GM10248 (cell line): ENCODE data around the gene C1R.
A peak's percentile ranks its signal among the peaks of the same experiment; 100 is the strongest.
"Not testable (repeated sequence)": the region's sequence is repeated elsewhere in the genome, so short reads cannot be mapped to it uniquely, and the experiment has no call there.

ENCODE experiments used
- CTCF ChIA-PET: fragments of 300-600 bp; sonication (Branson Sonifier 250); formaldehyde crosslinking; extraction: SDS; loops from one replicate; lab custom pipeline; 2021; ENCODE audit warnings: antibody characterized with exemption; lab: Yijun Ruan, JAX
- POLR2A ChIA-PET: fragments of 350-650 bp; sonication (Branson Sonifier 250); formaldehyde crosslinking; extraction: SDS; loops from one replicate; lab custom pipeline; 2020; ENCODE audit warnings: antibody characterized with exemption; lab: Yijun Ruan, JAX
- DNase-seq: peaks from one replicate; pipeline ENCODE4 v3.0.0; 2012; ENCODE audit errors: extremely low spot score
- TF ChIP-seq, protein P1 (sequence below): IDR thresholded peaks from 2 replicates; pipeline ENCODE4 v1.5.1; 2012; ENCODE audit warnings: mild to moderate bottlenecking, low read depth; ENCODE audit errors: extremely low read depth, missing control alignments, control extremely low read depth

Gene C1R

DNA sequence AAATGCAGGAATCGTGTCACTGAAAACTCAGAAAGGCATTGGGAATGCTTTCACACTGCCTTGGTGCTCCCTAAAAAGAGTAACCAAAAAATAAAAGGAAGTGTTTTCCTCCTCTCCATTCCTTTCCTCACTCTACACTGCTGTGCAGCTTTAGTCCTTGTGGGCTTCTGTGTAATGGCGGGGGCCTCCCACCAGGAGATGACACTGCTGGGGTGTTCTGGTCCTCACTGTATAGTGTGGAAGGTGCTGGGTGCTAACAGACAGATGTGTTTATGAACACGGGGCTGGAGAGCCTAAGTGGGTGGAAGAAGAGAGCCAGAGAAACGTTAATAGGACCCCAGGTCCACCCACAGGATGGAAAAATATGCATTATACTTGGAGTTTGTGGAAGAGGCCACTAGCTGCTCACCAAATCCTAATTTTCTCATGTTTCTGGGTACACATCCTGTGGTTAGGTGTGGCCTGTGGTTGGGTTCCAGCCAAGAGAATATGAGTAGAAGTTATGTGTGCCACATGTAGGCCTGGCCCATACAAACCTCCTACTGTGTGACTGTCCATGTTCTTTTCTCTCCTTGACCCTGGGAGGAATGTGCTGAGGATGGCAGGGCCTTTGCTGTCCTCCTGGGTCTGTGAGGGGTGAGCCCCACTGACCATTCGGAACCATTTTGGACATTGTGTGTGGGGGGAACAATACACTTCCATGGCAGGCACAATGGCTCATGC is 45.7 kb downstream of the C1R start:
- ChIA-PET CTCF (no interaction called here), POLR2A (no interaction called here)
- no peak for DNase-seq
- TF ChIP-seq, protein P1, sequence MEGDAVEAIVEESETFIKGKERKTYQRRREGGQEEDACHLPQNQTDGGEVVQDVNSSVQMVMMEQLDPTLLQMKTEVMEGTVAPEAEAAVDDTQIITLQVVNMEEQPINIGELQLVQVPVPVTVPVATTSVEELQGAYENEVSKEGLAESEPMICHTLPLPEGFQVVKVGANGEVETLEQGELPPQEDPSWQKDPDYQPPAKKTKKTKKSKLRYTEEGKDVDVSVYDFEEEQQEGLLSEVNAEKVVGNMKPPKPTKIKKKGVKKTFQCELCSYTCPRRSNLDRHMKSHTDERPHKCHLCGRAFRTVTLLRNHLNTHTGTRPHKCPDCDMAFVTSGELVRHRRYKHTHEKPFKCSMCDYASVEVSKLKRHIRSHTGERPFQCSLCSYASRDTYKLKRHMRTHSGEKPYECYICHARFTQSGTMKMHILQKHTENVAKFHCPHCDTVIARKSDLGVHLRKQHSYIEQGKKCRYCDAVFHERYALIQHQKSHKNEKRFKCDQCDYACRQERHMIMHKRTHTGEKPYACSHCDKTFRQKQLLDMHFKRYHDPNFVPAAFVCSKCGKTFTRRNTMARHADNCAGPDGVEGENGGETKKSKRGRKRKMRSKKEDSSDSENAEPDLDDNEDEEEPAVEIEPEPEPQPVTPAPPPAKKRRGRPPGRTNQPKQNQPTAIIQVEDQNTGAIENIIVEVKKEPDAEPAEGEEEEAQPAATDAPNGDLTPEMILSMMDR, result no peak

DNA sequence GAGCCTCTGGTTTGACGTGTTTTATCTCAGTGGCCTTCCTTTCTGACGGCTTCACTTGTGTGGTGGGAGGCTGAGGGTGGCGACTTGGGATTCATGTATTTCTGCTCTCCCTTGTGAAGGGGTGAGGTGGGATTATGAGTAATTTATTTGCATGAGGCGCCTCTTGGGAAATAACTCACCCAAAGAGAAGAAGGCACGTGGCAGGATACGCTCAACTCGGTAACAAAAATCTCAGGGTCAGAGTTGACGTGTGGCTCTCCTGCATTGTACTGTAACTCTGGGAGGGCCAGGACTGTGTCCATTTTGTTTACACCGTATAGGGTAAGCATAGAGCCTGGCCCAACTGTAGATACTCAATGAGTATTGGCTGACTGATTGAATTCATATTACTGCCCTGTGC is 46.3 kb downstream of the C1R start:
- CTCF ChIA-PET, result no interaction called here

DNA sequence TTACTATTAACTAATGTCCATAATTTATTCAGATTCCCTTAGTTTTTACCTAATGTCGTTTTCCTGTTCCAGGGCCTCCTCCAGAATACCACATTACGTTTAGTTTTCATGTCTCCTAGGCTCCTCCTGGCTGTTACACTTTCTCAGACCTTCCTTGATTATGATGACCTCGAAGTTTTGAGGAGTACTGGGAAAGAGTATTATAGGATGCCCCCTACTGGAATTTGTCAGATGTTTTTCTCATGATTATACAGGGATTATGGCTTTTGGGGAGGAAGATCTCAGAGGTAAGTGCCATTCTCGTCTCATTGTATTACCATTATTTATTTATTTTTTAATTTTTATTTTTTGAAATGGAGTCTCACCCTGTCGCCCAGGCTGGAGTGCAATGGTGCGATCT is 49.4 kb downstream of the C1R start:
- DNase-seq, result no peak
- ChIA-PET POLR2A (no interaction called here), CTCF (interaction anchor here (1.1 kb wide), 1 partner anchor 25 kb away, joined by 4 read pairs; the partner anchor contains the start of gene LPCAT3)
- TF ChIP-seq, protein P1, result peak; percentile 15

More for the DNA sequence above, 46.3 kb downstream of the C1R start:
- DNase-seq, result no peak
- POLR2A ChIA-PET, result no interaction called here
- TF ChIP-seq, protein P1, result no peak

DNA sequence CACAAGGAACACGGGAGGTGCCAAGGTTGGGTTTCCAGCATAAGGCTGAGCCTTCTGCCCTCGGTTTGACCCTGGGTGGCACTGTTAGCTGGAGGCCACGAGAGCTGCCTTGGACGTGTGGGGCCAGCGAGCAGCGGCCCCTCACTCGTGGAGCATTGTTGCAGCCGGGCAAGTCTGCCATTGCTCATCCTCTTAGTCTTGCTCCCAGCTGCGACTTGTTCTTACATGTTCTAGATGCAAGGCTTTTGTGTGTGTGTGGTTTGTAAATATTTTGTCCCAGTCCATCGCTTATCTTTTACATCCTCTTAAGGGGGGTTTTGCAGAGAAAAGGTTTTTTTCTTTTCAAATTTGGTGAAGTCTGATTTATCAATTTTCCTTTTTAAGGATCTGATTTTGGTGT is 52.8 kb downstream of the C1R start:
- POLR2A ChIA-PET, result no interaction called here
- TF ChIP-seq, protein P1, result no peak
- DNase-seq, result no peak
- CTCF ChIA-PET, result no interaction called here

DNA sequence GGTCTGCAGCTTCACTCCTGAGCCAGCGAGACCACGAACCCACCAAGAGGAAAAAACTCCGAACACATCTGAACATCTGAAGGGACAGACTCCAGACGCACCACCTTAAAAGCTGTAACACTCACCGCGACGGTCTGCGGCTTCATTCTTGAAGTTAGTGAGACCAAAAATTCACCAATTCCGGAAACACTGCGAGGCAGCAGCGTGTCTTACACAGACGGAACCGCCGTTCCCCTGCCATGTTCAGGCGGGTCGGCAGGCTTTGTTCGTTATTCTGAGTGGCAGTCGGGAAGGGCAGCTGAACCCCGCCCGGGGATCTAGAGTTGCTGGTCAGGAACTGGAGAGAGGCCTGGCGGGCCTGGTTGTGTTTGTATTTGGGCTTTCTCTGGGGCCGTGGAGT is 53.7 kb downstream of the C1R start:
- DNase-seq, result no peak
- POLR2A ChIA-PET, result no interaction called here
- CTCF ChIA-PET, result interaction anchor here (1.1 to 1.4 kb wide), 2 partner anchors 17 to 101 kb away, joined by 3 read pairs; no protein-coding TSS in a partner anchor
- TF ChIP-seq, protein P1, result no peak

DNA sequence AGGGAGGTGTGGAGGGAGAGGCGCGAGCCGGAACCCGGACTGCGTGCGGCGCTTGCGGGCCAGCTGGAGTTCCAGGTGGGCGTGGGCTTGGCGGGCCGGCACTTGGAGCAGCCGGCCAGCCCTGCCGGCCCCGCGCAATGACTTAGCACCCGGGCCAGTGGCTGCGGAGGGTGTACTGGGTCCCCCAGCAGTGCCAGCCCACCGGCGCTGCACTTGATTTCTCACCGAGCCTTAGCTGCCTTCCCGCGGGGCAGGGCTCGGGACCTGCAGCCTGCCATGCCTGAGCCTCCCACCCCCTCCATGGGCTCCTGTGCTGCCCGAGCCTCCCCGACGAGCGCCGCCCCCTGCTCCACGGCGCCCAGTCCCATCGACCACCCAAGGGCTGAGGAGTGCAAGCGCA is 54.8 kb downstream of the C1R start:
- DNase-seq, POLR2A ChIA-PET: not testable (repeated sequence)
- CTCF ChIA-PET, result interaction anchor here (1.1 to 1.4 kb wide), 3 partner anchors 17 to 100 kb away, joined by 3 read pairs; no protein-coding TSS in a partner anchor

DNA sequence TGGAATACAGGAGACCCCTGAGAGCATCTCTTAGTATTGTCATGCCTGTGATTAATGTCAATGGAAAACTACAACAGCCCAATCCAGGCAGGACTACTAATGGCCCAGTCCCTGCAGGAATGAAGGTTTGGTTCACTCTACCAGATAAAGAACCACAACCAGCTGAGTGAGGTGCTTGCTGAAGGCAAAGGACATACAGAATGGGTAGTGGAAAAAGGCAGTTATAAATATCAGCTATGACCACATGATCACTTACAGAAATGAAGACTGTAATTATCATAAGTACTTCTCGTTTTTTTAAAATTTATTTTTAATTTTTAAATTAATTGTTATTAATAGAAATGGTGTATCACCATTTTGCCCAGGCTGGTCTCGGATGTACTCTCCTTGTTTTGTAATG is 56.8 kb downstream of the C1R start:
- DNase-seq, result no peak
- TF ChIP-seq, protein P1, result no peak
- POLR2A ChIA-PET, result no interaction called here
- CTCF ChIA-PET, result no interaction called here
